Fibroblast of pulmonary artery (primary cell): ENCODE measurements around the gene PPP1CC.

Experiments
- DNase-seq: peaks from one replicate; pipeline ENCODE4 v3.0.0-alpha.2; 2010; ENCODE audit warnings: low read depth
- H3K4me3 ChIP-seq: replicated peaks from 2 replicates; pipeline ENCODE4 v1.5.1; 2011; ENCODE audit warnings: low read depth, mild to moderate bottlenecking, control low read depth, low read length, moderate library complexity
- TF ChIP-seq, protein P1 (sequence below): IDR thresholded peaks from 2 replicates; pipeline ENCODE4 v1.5.1; 2011; ENCODE audit warnings: mild to moderate bottlenecking, control low read depth, low read length, inconsistent platforms; ENCODE audit errors: missing control alignments

Gene PPP1CC

DNA sequence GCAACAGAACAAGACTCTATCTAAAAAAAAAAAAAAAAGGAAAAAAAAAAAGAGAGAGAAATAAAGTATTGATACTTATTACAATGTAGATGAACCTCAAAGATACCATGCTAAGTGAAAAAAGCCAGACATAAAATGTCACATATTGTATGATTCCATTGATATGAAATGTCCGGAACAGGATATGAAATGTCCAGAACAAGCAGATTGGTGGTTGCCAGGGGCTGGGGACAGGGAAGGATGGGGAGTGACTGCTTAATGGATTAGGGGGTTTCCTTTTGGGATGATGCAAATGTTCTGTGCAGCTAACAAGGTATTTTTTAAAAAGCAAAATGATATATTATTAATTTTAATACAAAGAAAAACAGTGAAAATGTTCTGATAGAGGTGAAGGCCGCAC, 58.8 kb downstream of the PPP1CC start:
- DNase-seq: no peak
- TF ChIP-seq, protein P1, sequence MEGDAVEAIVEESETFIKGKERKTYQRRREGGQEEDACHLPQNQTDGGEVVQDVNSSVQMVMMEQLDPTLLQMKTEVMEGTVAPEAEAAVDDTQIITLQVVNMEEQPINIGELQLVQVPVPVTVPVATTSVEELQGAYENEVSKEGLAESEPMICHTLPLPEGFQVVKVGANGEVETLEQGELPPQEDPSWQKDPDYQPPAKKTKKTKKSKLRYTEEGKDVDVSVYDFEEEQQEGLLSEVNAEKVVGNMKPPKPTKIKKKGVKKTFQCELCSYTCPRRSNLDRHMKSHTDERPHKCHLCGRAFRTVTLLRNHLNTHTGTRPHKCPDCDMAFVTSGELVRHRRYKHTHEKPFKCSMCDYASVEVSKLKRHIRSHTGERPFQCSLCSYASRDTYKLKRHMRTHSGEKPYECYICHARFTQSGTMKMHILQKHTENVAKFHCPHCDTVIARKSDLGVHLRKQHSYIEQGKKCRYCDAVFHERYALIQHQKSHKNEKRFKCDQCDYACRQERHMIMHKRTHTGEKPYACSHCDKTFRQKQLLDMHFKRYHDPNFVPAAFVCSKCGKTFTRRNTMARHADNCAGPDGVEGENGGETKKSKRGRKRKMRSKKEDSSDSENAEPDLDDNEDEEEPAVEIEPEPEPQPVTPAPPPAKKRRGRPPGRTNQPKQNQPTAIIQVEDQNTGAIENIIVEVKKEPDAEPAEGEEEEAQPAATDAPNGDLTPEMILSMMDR: no peak
- H3K4me3 ChIP-seq: no peak overlapping the region

DNA sequence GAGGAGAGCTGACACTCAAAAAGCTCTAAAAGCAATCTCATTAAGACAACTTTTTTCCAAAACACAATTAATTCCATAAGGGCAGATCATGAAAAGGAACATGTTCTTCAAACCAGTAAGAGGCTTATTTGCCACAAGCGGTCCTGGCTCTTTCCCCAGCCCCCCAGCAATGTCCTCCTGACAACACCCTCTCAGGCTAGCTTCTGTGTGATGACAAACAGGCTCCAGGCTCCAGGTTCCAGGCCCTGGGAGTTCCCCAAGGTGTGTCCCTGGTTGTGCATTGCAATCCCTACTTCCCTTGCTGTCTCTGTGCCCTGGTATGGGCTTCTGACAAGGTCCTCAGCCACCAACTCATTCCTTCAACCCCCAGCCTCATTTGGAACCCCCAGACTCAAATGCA, 62.7 kb downstream of the PPP1CC start:
- DNase-seq: no peak
- TF ChIP-seq, protein P1: no peak
- H3K4me3 ChIP-seq: no peak overlapping the region

DNA sequence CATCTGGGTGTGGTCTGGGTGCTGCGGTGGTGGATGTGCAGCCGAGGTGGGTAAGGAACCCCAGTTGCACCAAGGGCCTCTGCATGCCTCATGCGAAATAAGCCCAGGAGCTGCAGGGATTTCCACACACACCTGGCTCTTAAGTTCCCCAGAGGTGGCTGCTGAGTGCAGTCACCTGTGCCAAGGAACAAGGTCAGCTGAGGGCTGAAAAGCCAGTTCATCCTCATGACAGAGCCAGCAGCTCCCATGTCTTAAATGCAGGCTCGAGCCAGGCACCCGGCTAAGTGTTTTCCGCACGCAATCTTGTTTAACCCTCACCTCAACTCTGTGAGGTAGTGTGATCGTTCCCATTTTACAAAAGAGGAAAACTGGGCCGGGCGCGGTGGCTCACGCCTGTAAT, 63.5 kb downstream of the PPP1CC start:
- TF ChIP-seq, protein P1: no peak
- no peak for DNase-seq
- H3K4me3 ChIP-seq: no peak overlapping the region

DNA sequence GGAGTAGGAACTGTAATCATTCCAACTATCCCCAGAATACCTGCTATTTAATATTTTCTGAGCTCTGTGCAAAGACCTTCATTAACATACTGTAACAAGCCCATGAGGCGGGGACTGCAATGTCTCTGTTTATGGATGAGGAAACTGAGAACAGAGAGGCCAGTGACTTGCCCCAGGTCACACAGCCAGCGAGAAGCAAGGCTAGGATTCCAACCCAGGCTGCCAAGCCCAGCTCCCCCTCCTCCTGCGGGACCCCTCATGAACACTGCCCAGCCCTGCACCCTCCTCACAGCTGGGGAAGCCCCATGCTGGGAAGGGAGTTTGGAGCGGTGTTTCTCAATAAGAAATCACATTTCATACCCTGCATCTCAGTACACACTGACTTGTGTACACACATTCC, 64.7 kb downstream of the PPP1CC start:
- TF ChIP-seq, protein P1: no peak
- no peak for DNase-seq
- no peak overlapping the region for H3K4me3 ChIP-seq

DNA sequence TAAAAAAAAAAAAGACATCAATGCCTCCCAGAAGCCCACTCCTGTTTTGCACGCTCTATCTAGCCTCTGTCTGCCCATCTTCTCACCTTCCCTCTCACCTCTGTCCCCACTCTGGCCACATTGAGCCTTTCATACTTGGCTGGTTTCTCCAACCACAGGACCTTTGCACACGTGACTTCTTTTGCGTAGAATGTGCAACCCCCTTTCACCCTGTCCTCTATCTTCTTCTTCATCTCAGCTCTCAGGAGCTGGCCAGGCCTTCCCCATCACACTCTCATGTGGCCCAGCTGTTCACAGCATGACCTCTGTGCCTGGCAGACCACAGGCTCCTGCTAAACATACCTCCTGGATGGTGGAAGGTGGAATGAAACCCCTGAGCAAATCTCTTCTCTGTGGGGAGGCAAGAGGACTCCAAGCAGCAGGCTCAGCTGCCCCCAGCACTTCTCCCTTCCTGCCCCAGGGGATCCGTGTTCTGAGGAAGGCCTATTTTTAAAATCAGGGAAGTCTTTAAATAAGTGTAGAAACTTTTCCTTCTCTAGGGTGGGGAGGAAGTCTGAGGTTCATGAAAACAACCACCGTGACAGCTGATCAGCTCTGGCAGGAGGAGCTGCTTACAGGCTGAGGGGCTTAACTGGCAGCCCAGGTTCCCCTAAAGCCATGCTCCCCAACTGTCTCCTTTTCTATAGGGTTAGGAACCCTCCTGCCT, 65.3 kb downstream of the PPP1CC start:
- no peak overlapping the region for H3K4me3 ChIP-seq
- TF ChIP-seq, protein P1: no peak
- DNase-seq: no peak

DNA sequence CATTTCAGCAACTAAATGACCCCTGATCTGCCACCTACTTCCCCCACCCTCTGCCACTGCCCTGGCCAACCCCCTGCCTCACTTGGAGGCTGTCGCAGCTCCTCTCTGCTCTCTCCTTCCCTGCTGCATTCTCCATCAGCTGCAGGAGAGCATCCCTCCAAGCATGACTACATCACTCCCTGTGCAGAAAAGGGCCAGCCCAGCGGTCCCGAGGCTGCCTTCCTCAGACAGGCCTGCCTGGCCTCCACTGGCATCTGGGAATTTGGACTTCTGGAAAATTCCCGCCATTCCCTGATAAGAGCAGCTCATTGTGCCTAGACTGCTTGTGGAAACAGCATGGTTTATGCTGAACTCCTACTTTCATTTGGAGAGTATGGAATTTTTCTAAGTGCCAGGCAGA, 66.5 kb downstream of the PPP1CC start:
- TF ChIP-seq, protein P1: no peak
- H3K4me3 ChIP-seq: no peak overlapping the region
- DNase-seq: no peak

DNA sequence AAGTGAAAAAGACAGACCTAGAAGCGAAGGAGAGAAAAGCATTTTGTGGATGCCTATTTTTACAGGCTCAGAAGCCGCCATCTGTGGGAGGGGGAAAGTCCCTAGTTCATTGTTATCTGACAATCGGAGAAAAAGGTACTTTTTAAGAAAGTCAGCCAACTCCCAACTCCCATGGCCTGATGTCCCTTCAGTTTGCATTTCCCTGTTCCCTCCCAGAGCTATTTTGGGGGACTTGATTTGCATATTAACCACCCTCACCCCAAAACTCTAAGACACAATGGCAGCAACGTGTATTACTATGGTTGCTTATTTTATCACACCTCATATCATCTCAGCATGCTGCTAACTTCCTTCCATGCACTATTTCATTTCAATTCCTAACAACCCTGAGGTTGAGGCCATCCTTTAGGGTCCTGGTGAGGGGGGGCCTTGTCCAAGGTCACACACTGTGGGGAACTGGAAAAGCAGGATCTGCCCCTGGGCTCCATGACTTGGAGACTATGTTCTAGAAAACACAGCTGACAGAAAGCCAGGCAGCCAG, 72.5 kb downstream of the PPP1CC start:
- no peak overlapping the region for H3K4me3 ChIP-seq
- DNase-seq: no peak
- TF ChIP-seq, protein P1: no peak
